Measurements from ENCODE around the gene STAT5B. TPM values are rescaled to one million over a fixed set of nuclear protein-coding genes. Genes with fewer than 3 reads are reported as not detected.
"Not testable (repeated sequence)": the region's sequence is repeated elsewhere in the genome, so short reads cannot be mapped to it uniquely, and the experiment has no call there.

STAT5B gene
- total RNA-seq (100 to 1,000 TPM in 1 of 2 donors, 10 to 100 TPM in 1; 78.0 to 106 TPM), polyA plus RNA-seq (10 to 100 TPM; 18.0 to 54.6 TPM)
- long read RNA-seq, donor 1, partial matches to known transcripts: 16 of 43 reads
- long read RNA-seq, donor 1, other reads (novel, unspliced or antisense): 27 of 43 reads
- long read RNA-seq, donor 2, full-length matches to known transcripts: 22 of 75 reads
- long read RNA-seq, donor 2, partial matches to known transcripts: 20 of 75 reads
- long read RNA-seq, donor 2, other reads (novel, unspliced or antisense): 33 of 75 reads

DNA sequence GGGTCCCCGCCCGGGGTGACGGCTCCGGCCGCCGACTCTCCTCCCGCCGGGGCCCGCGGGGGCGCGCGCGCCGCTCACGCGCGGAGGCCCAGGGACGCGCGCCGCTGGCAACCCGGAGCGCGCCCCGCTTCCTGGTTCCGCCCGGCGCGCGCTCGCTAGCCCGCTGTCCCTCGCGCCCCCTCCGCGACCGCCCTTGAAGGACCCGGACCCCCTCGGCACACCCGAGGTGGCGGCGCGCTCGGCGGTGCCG lies at the start of gene STAT5B:
TSS of gene STAT5B (minus strand) at position 33 of the 250 bp plus-strand sequence. CDS start 44,264 bp downstream, outside the sequence.
- H3K9me3 ChIP-seq (ENCODE audit: control insufficient read depth, low read length): no peaks in the 10 kb centered on the region
- H3K27ac ChIP-seq (ENCODE audit: low read depth in 1 of 2, low read length in 2 of 2): peak within 1 kb of the TSS in 1 of 2 donors; percentile 37
- no peaks in the 10 kb centered on the region for H3K27me3 ChIP-seq (ENCODE audit: control insufficient read depth in 1 of 2, insufficient read depth in 2 of 2, low read length in 1 of 2)
- peak within 1 kb of the TSS; percentile 69 to 95 for H3K4me3 ChIP-seq (ENCODE audit: low read length in 2 of 2)
- H3K36me3 ChIP-seq (ENCODE audit: control insufficient read depth in 1 of 2, insufficient read depth in 2 of 2, low read length in 1 of 2): no peaks in the 10 kb centered on the region
- peak; percentile 88 for ATAC-seq (ENCODE audit: low FRiP score)
- DNase-seq: peak; percentile 77 to 91
- peaks cover 0 to 4% of the 10 kb centered on the region in 2 donors for H3K4me1 ChIP-seq (ENCODE audit: control insufficient read depth in 1 of 2, insufficient read depth in 2 of 2, low read length in 2 of 2)
- intact Hi-C loops (cut with DNase I): no loop called here
- 1% methylated on average over 29 to 47 of the region's 47 CpGs for WGBS, 2 donors

DNA sequence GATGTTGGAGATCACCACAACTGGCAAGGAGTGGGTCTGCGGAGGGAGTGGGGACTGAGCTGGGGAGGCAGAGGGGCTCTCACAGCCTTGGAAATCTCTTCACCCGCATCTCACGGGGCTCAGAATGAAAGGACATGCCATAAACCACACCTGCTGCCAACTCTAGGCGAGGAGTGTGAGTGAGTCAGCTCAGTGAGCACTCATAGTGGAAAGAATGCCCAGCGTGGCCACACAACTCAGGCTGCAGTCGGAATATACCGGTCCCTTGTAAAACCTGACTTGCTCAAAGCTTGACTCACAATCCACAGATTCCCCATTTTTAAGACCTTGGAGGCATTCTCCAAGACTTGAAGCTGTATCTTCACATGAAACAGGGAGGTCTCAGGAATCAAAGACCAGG lies 48.8 kb upstream of the STAT5B start:
- intact Hi-C loops (cut with DNase I): loop anchor here (2.0 to 5.0 kb wide), 3 partner anchors 62 to 196 kb away; partner anchors contain the start of gene STAT3 (in 1 of the 2)
- ATAC-seq (ENCODE audit: low FRiP score): peak; percentile 68

DNA sequence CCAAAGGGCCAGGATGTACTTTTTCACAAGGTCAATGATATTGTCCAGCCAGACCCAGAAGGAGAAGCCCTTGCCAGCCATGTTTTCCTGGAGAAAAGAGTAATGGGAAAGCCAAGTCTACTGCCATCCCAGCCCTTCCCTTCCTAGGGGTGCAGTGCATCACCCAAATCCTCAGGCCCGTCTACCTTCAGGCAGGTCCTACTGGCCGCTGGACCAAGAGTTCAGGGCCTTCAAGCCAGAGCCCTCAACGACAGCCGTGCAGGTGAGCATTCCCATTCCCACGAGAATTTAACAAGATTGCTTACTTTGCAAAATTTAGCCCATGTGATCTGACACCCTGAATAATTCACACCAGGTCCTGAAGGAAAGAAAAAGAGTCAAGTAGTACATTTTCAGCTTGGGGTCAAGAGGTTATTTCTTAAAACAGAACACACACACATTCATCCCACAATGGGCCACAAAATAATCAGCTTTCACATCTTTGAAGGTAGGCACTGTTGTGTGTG lies 47.1 kb upstream of the STAT5B start:
- no peaks in the 10 kb centered on the region for H3K27me3 ChIP-seq (ENCODE audit: control insufficient read depth in 1 of 2, insufficient read depth in 2 of 2, low read length in 1 of 2)
- H3K4me3 ChIP-seq (ENCODE audit: low read length in 2 of 2): no peak overlapping the region
- H3K4me1 ChIP-seq (ENCODE audit: control insufficient read depth in 1 of 2, insufficient read depth in 2 of 2, low read length in 2 of 2): no peaks in the 10 kb centered on the region
- intact Hi-C loops (cut with DNase I): loop anchor here (2.0 to 5.0 kb wide), 3 partner anchors 64 to 203 kb away; partner anchors contain the start of gene STAT3 (in 1 of the 2)
- H3K9me3 ChIP-seq (ENCODE audit: control insufficient read depth, low read length): no peaks in the 10 kb centered on the region
- DNase-seq (peak in 1 of 2 donors; percentile 35), ATAC-seq (ENCODE audit: low FRiP score) (no peak)
- peaks cover 0 to 5% of the 10 kb centered on the region in 2 donors for H3K36me3 ChIP-seq (ENCODE audit: control insufficient read depth in 1 of 2, insufficient read depth in 2 of 2, low read length in 1 of 2)
- WGBS, 2 donors: 63 to 78% methylated on average over 5 of the region's 5 CpGs
- H3K27ac ChIP-seq (ENCODE audit: low read depth in 1 of 2, low read length in 2 of 2): peak overlapping the region in 1 of 2 donors; percentile 4

More for the DNA sequence above, 48.8 kb upstream of the STAT5B start:
- H3K27ac ChIP-seq (ENCODE audit: low read depth in 1 of 2, low read length in 2 of 2): peak overlapping the region; percentile 22 to 65
- no peaks in the 10 kb centered on the region for H3K4me1 ChIP-seq (ENCODE audit: control insufficient read depth in 1 of 2, insufficient read depth in 2 of 2, low read length in 2 of 2)
- no peaks in the 10 kb centered on the region for H3K27me3 ChIP-seq (ENCODE audit: control insufficient read depth in 1 of 2, insufficient read depth in 2 of 2, low read length in 1 of 2)
- peak; percentile 75 to 81 for DNase-seq
- peaks cover 0 to 5% of the 10 kb centered on the region in 2 donors for H3K36me3 ChIP-seq (ENCODE audit: control insufficient read depth in 1 of 2, insufficient read depth in 2 of 2, low read length in 1 of 2)
- H3K9me3 ChIP-seq (ENCODE audit: control insufficient read depth, low read length): no peaks in the 10 kb centered on the region
- 15% methylated on average over 7 of the region's 7 CpGs for WGBS, 2 donors
- no peak overlapping the region for H3K4me3 ChIP-seq (ENCODE audit: low read length in 2 of 2)

DNA sequence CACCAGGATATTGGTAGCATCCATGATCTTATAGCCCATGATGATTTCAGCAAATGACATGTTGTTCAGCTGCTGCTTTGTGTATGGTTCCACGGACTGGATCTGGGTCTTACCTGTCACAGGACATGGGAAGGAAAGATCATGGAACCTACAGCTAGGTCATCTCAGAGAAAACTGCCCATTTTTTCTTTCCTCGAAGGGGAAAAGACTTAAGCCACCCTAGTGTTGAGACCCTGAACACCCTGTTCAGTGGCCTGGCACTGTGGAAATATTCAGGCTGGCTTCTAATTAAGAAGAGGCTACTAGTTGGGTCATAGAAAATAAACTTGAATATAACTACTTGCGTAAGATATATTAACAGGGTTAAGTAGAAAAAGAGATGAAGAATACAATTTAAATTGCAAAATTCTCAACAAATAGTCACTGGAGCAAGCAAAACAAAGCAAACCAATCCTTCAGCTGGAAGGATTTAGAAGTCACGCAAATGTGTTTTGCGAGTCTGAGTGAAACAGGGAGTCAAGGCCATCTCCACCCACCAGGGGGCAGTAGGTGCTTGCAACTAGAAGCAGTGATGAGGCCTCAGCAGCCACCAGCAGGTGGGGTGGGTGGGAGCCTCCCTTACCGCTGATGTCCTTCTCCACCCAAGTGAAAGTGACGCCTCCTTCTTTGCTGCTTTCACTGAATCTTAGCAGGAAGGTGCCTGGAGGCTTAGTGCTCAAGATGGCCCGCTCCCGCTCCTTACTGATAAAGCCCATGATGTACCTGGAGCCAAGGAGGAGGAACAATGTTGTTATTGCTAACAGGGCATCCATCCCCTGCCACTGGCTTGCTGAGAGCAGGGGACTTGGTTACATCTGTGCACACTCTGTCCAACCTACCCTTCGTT lies 46.4 kb upstream of the STAT5B start:
- Histone ChIP-seq H3K36me3 (ENCODE audit: control insufficient read depth in 1 of 2, insufficient read depth in 2 of 2, low read length in 1 of 2) (peaks cover 0 to 5% of the 10 kb centered on the region in 2 donors), H3K27ac (ENCODE audit: low read depth in 1 of 2, low read length in 2 of 2) (peak overlapping the region in 1 of 2 donors; percentile 4), H3K9me3 (ENCODE audit: control insufficient read depth, low read length) (no peaks in the 10 kb centered on the region), H3K4me3 (ENCODE audit: low read length in 2 of 2) (no peak overlapping the region), H3K27me3 (ENCODE audit: control insufficient read depth in 1 of 2, insufficient read depth in 2 of 2, low read length in 1 of 2) (no peaks in the 10 kb centered on the region), H3K4me1 (ENCODE audit: control insufficient read depth in 1 of 2, insufficient read depth in 2 of 2, low read length in 2 of 2) (no peaks in the 10 kb centered on the region)
- 42 to 54% methylated on average over 10 of the region's 10 CpGs for WGBS, 2 donors
- peak; percentile 94 to 97 for DNase-seq
- peak; percentile 90 for ATAC-seq (ENCODE audit: low FRiP score)
- intact Hi-C loops (cut with DNase I): loop anchor here (2.0 to 5.0 kb wide), 3 partner anchors 65 to 204 kb away; partner anchors contain the start of gene STAT3 (in 1 of the 2)

DNA sequence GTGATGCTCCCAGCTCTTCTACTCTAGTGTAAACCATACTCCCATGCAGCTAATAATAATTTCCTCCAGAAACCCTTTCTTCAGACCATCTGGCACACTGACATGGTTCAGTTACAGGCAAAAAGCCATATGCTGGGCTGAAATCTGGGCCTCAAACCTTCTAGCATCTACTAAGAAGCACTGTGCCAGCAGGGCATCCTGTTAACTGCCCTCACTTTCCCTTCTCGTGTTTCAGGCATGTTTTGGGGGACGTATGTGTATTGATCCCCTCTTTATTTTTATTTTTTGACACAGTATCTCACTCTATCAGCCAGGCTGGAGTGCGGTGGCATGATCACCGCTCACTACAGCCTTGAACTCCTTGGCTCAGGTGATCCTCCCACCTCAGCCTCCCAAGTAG lies 45.4 kb upstream of the STAT5B start:
- intact Hi-C loops (cut with DNase I): loop anchor here in 1 of 2 donors (5.0 kb wide), 1 partner anchor 66 kb away; the partner anchor contains the start of gene STAT3
- 79 to 83% methylated on average over 4 of the region's 4 CpGs for WGBS, 2 donors
- Histone ChIP-seq H3K27me3 (ENCODE audit: control insufficient read depth in 1 of 2, insufficient read depth in 2 of 2, low read length in 1 of 2) (no peaks in the 10 kb centered on the region), H3K27ac (ENCODE audit: low read depth in 1 of 2, low read length in 2 of 2) (no peak overlapping the region), H3K4me3 (ENCODE audit: low read length in 2 of 2) (no peak overlapping the region), H3K4me1 (ENCODE audit: control insufficient read depth in 1 of 2, insufficient read depth in 2 of 2, low read length in 2 of 2) (no peaks in the 10 kb centered on the region), H3K36me3 (ENCODE audit: control insufficient read depth in 1 of 2, insufficient read depth in 2 of 2, low read length in 1 of 2) (peaks cover 0 to 7% of the 10 kb centered on the region in 2 donors), H3K9me3 (ENCODE audit: control insufficient read depth, low read length) (no peaks in the 10 kb centered on the region)
- DNase-seq (peak in 1 of 2 donors; percentile 12), ATAC-seq (ENCODE audit: low FRiP score) (no peak)

DNA sequence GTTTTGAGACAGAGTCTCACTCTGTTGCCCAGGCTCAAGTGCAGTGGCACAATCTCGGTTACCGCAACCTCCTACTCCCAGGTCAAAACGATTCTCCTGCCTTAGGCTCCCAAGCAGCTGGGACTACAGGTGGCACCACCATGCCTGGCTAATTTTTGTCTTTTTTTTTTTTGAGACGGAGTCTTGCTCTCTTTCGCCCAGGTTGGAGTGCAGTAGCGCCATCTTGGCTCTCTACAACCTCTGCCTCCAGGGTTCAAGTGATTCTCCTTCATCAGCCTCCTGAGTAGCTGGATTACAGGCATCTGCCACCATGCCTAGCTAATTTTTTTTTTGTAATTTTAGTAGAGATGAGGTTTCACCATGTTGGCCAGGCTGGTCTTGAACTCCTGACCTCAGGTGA lies 41.8 kb upstream of the STAT5B start:
- intact Hi-C loops (cut with DNase I); H3K9me3 ChIP-seq (ENCODE audit: control insufficient read depth, low read length); ATAC-seq (ENCODE audit: low FRiP score); H3K36me3 ChIP-seq (ENCODE audit: control insufficient read depth in 1 of 2, insufficient read depth in 2 of 2, low read length in 1 of 2); H3K27ac ChIP-seq (ENCODE audit: low read depth in 1 of 2, low read length in 2 of 2); DNase-seq; H3K27me3 ChIP-seq (ENCODE audit: control insufficient read depth in 1 of 2, insufficient read depth in 2 of 2, low read length in 1 of 2); H3K4me1 ChIP-seq (ENCODE audit: control insufficient read depth in 1 of 2, insufficient read depth in 2 of 2, low read length in 2 of 2); H3K4me3 ChIP-seq (ENCODE audit: low read length in 2 of 2): not testable (repeated sequence)
- 91 to 96% methylated on average over 6 of the region's 6 CpGs for WGBS, 2 donors

- intact Hi-C loops (cut with DNase I): no loop called here
- Histone ChIP-seq H3K4me1 (ENCODE audit: control insufficient read depth in 1 of 2, insufficient read depth in 2 of 2, low read length in 2 of 2) (no peaks in the 10 kb centered on the region), H3K27me3 (ENCODE audit: control insufficient read depth in 1 of 2, insufficient read depth in 2 of 2, low read length in 1 of 2) (no peaks in the 10 kb centered on the region), H3K4me3 (ENCODE audit: low read length in 2 of 2) (no peak overlapping the region), H3K9me3 (ENCODE audit: control insufficient read depth, low read length) (no peaks in the 10 kb centered on the region), H3K27ac (ENCODE audit: low read depth in 1 of 2, low read length in 2 of 2) (no peak overlapping the region), H3K36me3 (ENCODE audit: control insufficient read depth in 1 of 2, insufficient read depth in 2 of 2, low read length in 1 of 2) (peaks cover 0 to 7% of the 10 kb centered on the region in 2 donors)
- WGBS, 2 donors: 55 to 64% methylated on average over 5 of the region's 5 CpGs
- DNase-seq (no peak), ATAC-seq (ENCODE audit: low FRiP score) (no peak)
These were observed 41.2 kb upstream of the STAT5B start for GRCh38 chr17:42317266-42317845.

DNA sequence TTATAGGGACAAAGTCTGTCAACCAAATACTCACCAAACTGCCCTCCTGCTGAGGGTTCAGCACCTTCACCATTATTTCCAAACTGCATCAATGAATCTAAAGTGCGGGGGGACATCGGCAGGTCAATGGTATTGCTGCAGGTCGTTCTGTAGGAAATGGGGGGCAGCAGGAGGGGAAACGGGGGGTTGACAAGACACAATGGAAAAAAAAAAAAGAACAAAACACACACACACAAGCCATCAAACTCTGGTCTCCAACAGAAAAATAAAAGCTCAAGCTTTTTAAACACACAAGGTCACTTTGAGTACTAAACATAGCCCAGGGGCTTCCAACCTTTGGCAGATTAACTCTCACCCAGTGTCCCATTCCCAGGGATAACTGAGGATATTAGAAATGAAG lies 40.6 kb upstream of the STAT5B start:
- Histone ChIP-seq H3K27ac (ENCODE audit: low read depth in 1 of 2, low read length in 2 of 2) (no peak overlapping the region), H3K4me1 (ENCODE audit: control insufficient read depth in 1 of 2, insufficient read depth in 2 of 2, low read length in 2 of 2) (no peaks in the 10 kb centered on the region), H3K4me3 (ENCODE audit: low read length in 2 of 2) (no peak overlapping the region), H3K9me3 (ENCODE audit: control insufficient read depth, low read length) (no peaks in the 10 kb centered on the region), H3K36me3 (ENCODE audit: control insufficient read depth in 1 of 2, insufficient read depth in 2 of 2, low read length in 1 of 2) (peaks cover 0 to 7% of the 10 kb centered on the region in 2 donors), H3K27me3 (ENCODE audit: control insufficient read depth in 1 of 2, insufficient read depth in 2 of 2, low read length in 1 of 2) (no peaks in the 10 kb centered on the region)
- intact Hi-C loops (cut with DNase I): no loop called here
- 88 to 91% methylated on average over 4 of the region's 4 CpGs for WGBS, 2 donors
- ATAC-seq (ENCODE audit: low FRiP score) (no peak), DNase-seq (no peak)
